ENCODE results near the gene SPI1.
"Not testable (repeated sequence)": the region's sequence is repeated elsewhere in the genome, so short reads cannot be mapped to it uniquely, and the experiment has no call there.

DNA sequence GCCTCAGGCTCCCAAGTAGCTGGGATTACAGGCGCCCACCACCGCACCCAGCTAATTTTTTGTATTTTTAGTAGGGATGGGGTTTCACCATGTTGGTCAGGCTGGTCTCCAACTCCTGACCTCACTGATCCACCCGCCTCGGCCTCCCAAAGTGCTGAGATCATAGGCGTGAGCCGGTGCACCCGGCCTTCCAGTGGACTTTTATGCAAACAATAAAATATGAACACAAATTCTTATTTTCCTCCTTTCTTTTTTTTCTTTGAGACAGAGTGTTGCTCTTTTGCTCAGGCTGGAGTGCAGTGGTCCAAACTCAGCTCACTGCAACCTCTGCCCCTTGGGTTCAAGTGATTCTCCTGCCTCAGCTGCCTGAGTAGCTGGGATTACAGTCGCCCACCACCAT, 61.8 kb downstream of the SPI1 start:
- not testable (repeated sequence) for TF ChIP-seq CTCF, POLR2A (IDR thresholded peaks at IDR 0.05)
